WI38 (cell line): ENCODE measurements around the gene XK.
"Not testable (repeated sequence)": the region's sequence is repeated elsewhere in the genome, so short reads cannot be mapped to it uniquely, and the experiment has no call there.

ENCODE experiments used
- H3K4me3 ChIP-seq: 2 replicates; pipeline ENCODE4 v1.5.1; 2011; ENCODE audit warnings: low read depth, mild to moderate bottlenecking, control low read depth, low read length
- CTCF ChIP-seq: IDR thresholded peaks from 2 replicates; pipeline ENCODE4 v1.5.1; 2012; ENCODE audit warnings: low read depth, mild to moderate bottlenecking, control low read depth, low read length

The XK gene

DNA sequence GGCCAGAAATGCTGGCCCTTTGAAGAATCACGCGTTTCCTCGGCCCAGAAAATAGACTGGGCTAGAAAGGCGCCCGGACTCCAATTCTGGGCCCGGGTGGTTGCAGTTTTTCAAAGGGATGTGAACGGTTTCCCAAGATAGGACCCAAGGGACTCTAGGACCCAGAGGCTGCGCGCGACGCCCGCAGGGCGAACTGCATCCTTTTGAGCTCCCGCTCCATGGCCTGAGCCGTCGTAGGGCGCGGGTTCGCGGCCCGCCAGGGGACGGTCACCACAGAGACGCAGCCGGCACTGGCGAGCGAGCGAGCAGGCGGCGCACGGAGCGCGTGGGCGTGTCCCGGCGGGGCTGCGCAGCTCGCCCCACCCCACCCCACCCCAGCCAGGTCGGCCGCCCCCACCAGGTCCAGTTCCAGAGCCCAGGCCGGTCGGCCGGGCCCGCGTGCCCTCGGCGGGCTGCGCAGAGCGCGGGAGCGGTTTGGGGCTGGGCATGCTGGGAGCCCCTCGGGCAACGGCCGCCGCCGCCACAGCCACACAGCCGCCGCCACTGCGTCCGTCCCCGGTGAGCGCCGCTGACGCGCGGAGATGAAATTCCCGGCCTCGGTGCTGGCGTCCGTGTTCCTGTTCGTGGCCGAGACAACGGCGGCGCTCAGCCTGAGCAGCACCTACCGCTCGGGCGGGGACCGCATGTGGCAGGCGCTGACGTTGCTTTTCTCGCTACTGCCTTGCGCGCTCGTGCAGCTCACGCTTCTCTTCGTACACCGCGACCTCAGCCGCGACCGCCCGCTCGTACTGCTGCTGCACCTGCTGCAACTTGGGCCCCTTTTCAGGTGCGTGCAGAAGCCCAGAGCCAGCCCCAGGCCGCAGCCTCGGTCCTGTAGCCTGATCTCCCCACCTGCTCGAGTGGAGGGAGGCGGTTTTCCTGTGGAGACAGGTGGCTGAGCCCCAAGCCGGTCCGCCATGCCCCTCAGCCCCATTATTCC, at the start of gene XK:
Gene XK (plus strand): TSS at position 411 of the 979 bp plus-strand sequence. CDS start 171 bp downstream, at position 582.
- no peak for TF ChIP-seq CTCF
- no peak within 1 kb of the TSS for H3K4me3 ChIP-seq

GRCh38 chrX:37638047-37638446, 47.5 kb upstream of the XK start:
- TF ChIP-seq CTCF, result no peak
- no peak overlapping the region for H3K4me3 ChIP-seq

- H3K4me3 ChIP-seq, result no peak overlapping the region
Measured at GRCh38 chrX:37640142-37640541, 45.4 kb upstream of the XK start.

GRCh38 chrX:37641859-37642258, 43.7 kb upstream of the XK start:
- no peak for TF ChIP-seq CTCF
- no peak overlapping the region for H3K4me3 ChIP-seq

More at GRCh38 chrX:37640142-37640541, 45.4 kb upstream of the XK start:
- TF ChIP-seq CTCF, result no peak

- no peak overlapping the region for H3K4me3 ChIP-seq
- TF ChIP-seq CTCF, result no peak
Measured at GRCh38 chrX:37644381-37645305, 40.9 kb upstream of the XK start.

- no peak for TF ChIP-seq CTCF
- no peak overlapping the region for H3K4me3 ChIP-seq
Measured at GRCh38 chrX:37646254-37646653, 39.3 kb upstream of the XK start.

- H3K4me3 ChIP-seq, result not testable (repeated sequence)
Measured at GRCh38 chrX:37650879-37651278, 34.7 kb upstream of the XK start.
